Lower leg skin (tissue), 4 donors: ENCODE results near the gene ZCWPW1. TPM values are rescaled to one million over a fixed set of nuclear protein-coding genes. Genes with fewer than 3 reads are reported as not detected.
"Not testable (repeated sequence)": the region's sequence is repeated elsewhere in the genome, so short reads cannot be mapped to it uniquely, and the experiment has no call there.

ENCODE experiments used
- DNase-seq, 2 donors: peaks; one replicate each; pipeline ENCODE4 v3.0.0-alpha.2; 2019; ENCODE audit warnings: low spot score in 2 of 2
- H3K4me3 ChIP-seq: fragments of 200-600 bp; sonication (generic); 2 replicates; pipeline ENCODE4 v1.5.1; 2017; ENCODE audit warnings: mild to moderate bottlenecking, low read depth; ENCODE audit not compliant: poor library complexity, severe bottlenecking
- POLR2A ChIP-seq, 2 donors: fragments of 450-650 bp; IDR thresholded peaks; one replicate each; pipeline ENCODE4 v1.6.1; 2016 to 2017; ENCODE audit warnings: antibody characterized with exemption in 2 of 2, mild to moderate bottlenecking in 1 of 2, moderate library complexity in 1 of 2
- WGBS, 2 donors: methylation state at CpG; one replicate each; pipeline ENCODE4 v1.1.5; 2018; 5-methylcytosine and 5-hydroxymethylcytosine counted together
- intact Hi-C: fragments of 100-400 bp; cut with DNase I; formaldehyde crosslinking; loops from one replicate; pipeline ENCODE4 v1.15.0; 2023; ENCODE audit warnings: low total_unique reads
- total RNA-seq, 4 donors: library from RNA; depleted of rRNA; stranded (reverse); fragments of >200 nt; gene quantifications; one replicate each; pipeline ENCODE4 v1.1.0, GENCODE V29; 2016
- TF ChIP-seq, protein P1 (sequence below), 3 donors: fragments of 450-650 bp; IDR thresholded peaks; one replicate each; pipeline ENCODE4 v1.5.1; 2016; ENCODE audit warnings: antibody characterized with exemption in 3 of 3, mild to moderate bottlenecking in 3 of 3, moderate library complexity in 2 of 3

ZCWPW1 gene
- total RNA-seq, 4 donors from 2014 or later = 2.2 to 6.3 (median 4.6) TPM

DNA sequence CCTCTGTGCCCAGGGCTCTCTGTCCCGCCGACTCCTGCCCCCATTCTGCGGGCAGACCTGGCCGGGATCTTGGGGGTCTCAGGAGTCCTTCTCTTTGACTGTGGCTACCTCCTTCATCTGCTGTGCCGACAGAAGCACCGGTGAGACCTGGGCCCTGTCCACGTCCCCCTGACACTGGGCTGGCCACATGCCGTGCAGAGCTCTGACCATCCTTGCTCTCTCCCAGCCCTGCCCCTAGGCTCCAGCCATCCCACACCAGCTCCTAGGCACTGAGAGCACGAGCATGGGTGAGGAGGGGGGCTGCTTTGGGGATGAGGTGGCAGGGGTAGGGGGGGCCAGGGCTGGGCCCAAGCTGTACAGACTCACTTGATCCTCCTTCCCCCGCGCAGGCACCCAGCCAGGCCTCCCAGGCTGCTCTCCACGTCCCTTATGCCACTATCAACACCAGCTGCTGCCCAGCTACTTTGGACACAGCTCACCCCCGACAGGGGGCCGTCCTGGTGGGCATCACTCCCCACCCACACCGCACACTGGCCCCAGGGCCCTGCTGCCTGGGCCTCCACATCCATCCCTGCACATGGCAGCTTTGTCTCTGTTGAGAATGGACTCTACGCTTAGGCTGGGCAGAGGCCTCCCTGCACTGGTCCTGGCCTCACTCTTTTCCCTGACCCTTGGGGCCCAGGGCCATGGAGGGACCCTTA lies 75.4 kb downstream of the ZCWPW1 start:
- DNase-seq = peak in 1 of 2 donors; percentile 68
- intact Hi-C loops = no loop called here
- 90 to 91% methylated on average over 12 to 13 of the region's 16 CpGs for WGBS, 2 donors
- H3K4me3 ChIP-seq = no peak overlapping the region
- TF ChIP-seq, protein P1, sequence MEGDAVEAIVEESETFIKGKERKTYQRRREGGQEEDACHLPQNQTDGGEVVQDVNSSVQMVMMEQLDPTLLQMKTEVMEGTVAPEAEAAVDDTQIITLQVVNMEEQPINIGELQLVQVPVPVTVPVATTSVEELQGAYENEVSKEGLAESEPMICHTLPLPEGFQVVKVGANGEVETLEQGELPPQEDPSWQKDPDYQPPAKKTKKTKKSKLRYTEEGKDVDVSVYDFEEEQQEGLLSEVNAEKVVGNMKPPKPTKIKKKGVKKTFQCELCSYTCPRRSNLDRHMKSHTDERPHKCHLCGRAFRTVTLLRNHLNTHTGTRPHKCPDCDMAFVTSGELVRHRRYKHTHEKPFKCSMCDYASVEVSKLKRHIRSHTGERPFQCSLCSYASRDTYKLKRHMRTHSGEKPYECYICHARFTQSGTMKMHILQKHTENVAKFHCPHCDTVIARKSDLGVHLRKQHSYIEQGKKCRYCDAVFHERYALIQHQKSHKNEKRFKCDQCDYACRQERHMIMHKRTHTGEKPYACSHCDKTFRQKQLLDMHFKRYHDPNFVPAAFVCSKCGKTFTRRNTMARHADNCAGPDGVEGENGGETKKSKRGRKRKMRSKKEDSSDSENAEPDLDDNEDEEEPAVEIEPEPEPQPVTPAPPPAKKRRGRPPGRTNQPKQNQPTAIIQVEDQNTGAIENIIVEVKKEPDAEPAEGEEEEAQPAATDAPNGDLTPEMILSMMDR (IDR thresholded peaks at IDR 0.05) = no peak
- no peak for TF ChIP-seq POLR2A (IDR thresholded peaks at IDR 0.05)

DNA sequence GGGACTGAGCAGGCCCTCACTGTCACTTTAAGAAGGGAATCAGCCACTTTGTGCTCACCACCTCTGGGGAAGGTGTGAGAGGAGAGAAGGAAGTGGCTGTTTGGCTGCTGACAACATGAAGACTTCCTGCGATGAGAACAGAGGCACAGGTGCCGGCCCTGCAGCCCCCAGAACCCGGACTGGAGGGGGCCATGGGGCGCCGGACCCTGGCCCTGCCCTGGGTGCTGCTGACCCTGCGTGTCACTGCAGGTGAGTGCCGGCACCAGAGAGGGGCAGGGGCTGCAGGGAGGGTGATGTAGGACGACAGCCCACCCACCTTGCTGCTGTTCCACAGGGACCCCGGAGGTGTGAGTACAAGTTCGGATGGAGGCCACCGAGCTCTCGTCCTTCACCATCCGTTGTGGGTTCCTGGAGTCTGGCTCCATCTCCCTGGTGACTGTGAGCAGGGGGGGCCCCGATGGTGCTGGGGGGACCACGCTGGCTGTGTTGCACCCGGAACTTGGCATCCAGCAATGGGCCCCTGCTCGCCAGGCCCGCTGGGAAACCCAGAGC lies 76.2 kb downstream of the ZCWPW1 start:
- peak in 1 of 2 donors; percentile 76 for DNase-seq
- H3K4me3 ChIP-seq, intact Hi-C loops: not testable (repeated sequence)
- 89 to 92% methylated on average over 10 to 18 of the region's 18 CpGs for WGBS, 2 donors

DNA sequence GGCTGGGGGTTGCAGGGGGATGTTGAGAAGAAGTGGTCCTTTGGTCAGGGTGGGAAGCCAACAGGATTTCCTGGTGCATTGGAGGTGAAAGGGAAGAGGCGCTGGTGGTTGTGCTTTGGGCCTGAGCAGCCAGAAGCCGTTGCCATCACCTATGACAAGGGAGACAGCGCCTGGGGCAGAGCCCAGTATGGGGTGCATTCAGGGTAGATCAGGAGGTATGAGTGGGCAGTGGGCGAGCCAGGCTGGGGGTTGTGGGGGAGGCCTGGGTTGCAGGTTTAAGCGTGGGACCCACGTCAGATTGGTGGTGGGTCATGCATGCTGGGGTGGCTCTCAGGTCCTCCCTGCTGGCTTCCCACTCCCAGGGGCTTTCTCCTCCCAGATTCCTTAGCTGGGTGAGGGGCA lies 76.8 kb downstream of the ZCWPW1 start:
- no peak for DNase-seq
- WGBS, 2 donors = 80 to 86% methylated on average over 6 of the region's 6 CpGs
- intact Hi-C loops = no loop called here
- no peak overlapping the region for H3K4me3 ChIP-seq
- TF ChIP-seq, protein P1 (IDR thresholded peaks at IDR 0.05) = no peak
- TF ChIP-seq POLR2A (IDR thresholded peaks at IDR 0.05) = no peak

Other genes with a start within 250 kb of the ZCWPW1 start
- gene PVRIG, start 208.8 kb downstream of the ZCWPW1 start, total RNA-seq = under 1 TPM in 2 of 4 donors, not detected in 2; 0.13 to 0.51 TPM
- gene SPDYE3, start 121.0 kb downstream of the ZCWPW1 start, total RNA-seq = not detected
- gene PILRB, start 70.6 kb downstream of the ZCWPW1 start, total RNA-seq = 10 to 100 TPM; 33.3 to 86.8 (median 47.3) TPM
- 1 to 10 TPM; 2.2 to 4.6 (median 3.4) TPM for gene PILRA, start 55.2 kb downstream of the ZCWPW1 start, total RNA-seq
- gene MEPCE, start 1.1 kb upstream of the ZCWPW1 start, total RNA-seq = 10 to 100 TPM; 26.1 to 54.4 (median 37.4) TPM
- 10 to 100 TPM; 26.3 to 63.2 (median 46.6) TPM for gene PPP1R35, start 7.8 kb upstream of the ZCWPW1 start, total RNA-seq
- 1 to 10 TPM in 1 of 4 donors, under 1 TPM in 1, not detected in 2; 0.26 to 1.5 TPM for gene SPACDR, start 35.6 kb upstream of the ZCWPW1 start, total RNA-seq
- 10 to 100 TPM; 57.3 to 97.7 (median 68.0) TPM for gene TSC22D4, start 50.5 kb upstream of the ZCWPW1 start, total RNA-seq
- 1 to 10 TPM in 3 of 4 donors, under 1 TPM in 1; 0.39 to 2.1 (median 1.5) TPM for gene NYAP1, start 55.2 kb upstream of the ZCWPW1 start, total RNA-seq
- 10 to 100 TPM; 47.1 to 62.7 (median 58.6) TPM for gene AGFG2, start 110.5 kb upstream of the ZCWPW1 start, total RNA-seq
- 1 to 10 TPM in 2 of 4 donors, not detected in 2; 1.3 to 1.7 TPM for gene SAP25, start 145.2 kb upstream of the ZCWPW1 start, total RNA-seq
- 10 to 100 TPM; 42.0 to 82.2 (median 63.7) TPM for gene LRCH4, start 157.4 kb upstream of the ZCWPW1 start, total RNA-seq
- gene FBXO24, start 157.6 kb upstream of the ZCWPW1 start, total RNA-seq = 1 to 10 TPM in 2 of 4 donors, under 1 TPM in 2; 0.15 to 4.3 (median 0.99) TPM
- gene PCOLCE, start 173.7 kb upstream of the ZCWPW1 start, total RNA-seq = 10 to 100 TPM in 1 of 4 donors, 1 to 10 TPM in 3; 4.9 to 47.6 (median 7.3) TPM
- 10 to 100 TPM; 22.3 to 33.5 (median 26.9) TPM for gene MOSPD3, start 183.8 kb upstream of the ZCWPW1 start, total RNA-seq
- 1 to 10 TPM; 1.3 to 3.4 (median 1.6) TPM for gene TFR2, start 212.8 kb upstream of the ZCWPW1 start, total RNA-seq
- gene ACTL6B, start 227.7 kb upstream of the ZCWPW1 start, total RNA-seq = not detected
- 100 to 1,000 TPM; 309 to 439 (median 353) TPM for gene GNB2, start 245.0 kb upstream of the ZCWPW1 start, total RNA-seq